Stomach smooth muscle (tissue), 2 donors: ENCODE measurements around the gene GABPA.
A peak's percentile ranks its signal among the peaks of the same experiment; 100 is the strongest.
"Not testable (repeated sequence)": the region's sequence is repeated elsewhere in the genome, so short reads cannot be mapped to it uniquely, and the experiment has no call there.

Experiments
- H3K27ac ChIP-seq: one replicate; pipeline ENCODE4 v1.7.0; 2013; ENCODE audit warnings: mild to moderate bottlenecking, low read length, inconsistent platforms
- H3K27me3 ChIP-seq, 2 donors: one replicate each; pipeline ENCODE4 v1.7.0; 2013; ENCODE audit warnings: low read length in 2 of 2; ENCODE audit not compliant: insufficient read depth in 2 of 2, control insufficient read depth in 1 of 2
- H3K36me3 ChIP-seq, 2 donors: one replicate each; pipeline ENCODE4 v1.7.0; 2013; ENCODE audit warnings: low read length in 2 of 2; ENCODE audit not compliant: control insufficient read depth in 2 of 2, insufficient read depth in 2 of 2
- H3K4me1 ChIP-seq: one replicate; pipeline ENCODE4 v1.7.0; 2013; ENCODE audit warnings: low read length; ENCODE audit not compliant: control insufficient read depth, insufficient read depth
- H3K4me3 ChIP-seq, 2 donors: one replicate each; pipeline ENCODE4 v1.7.0; 2013; ENCODE audit warnings: low read length in 2 of 2
- H3K9ac ChIP-seq, 2 donors: one replicate each; pipeline ENCODE4 v1.7.0; 2013; ENCODE audit warnings: low read length in 2 of 2, mild to moderate bottlenecking in 1 of 2
- H3K9me3 ChIP-seq, 2 donors: one replicate each; pipeline ENCODE4 v1.7.0; 2013; ENCODE audit warnings: low read length in 2 of 2; ENCODE audit not compliant: control insufficient read depth in 2 of 2
- donor health status: healthy.
- donor health status: Pancreatic carcinoma.

The GABPA gene

DNA sequence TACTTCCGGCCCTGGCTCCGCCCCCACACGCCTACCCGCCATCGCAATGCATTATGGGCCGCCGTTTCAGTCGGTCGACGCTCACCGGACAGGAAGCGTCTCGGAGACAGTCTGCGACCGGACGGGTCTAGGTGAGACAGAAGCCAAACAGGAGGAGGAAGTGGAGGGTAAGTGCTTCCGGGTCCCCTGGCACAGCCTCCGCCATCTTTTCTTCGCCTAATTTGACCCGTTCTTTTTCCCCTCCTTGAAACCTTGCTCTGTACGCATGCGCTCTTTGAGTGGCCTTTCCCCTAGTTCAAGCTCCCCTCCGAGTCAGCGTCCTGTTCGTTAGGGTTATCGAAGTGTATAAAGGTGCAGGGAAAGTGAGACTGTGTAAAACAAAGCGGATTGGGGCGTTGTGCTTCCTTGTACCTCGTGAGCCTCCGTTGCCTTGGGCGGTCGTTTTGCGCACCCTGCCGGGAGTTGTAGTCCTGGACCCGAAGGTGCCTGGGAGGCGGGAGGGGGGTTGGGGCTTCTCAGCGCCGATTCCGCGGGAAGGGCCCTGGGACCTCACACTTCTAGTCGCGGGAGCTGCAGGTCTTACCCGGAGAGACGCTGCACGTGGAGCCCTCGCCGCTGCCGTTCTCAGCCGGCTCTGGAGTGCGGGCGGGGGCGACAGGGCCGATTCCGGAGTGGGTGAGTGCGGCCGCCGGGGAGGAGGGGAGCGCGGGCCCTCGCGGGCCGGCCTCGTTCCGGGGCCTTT lies at the start of gene GABPA, which contains the start of gene ATP5PF:
Gene GABPA, plus strand, starts transcription at position 69 of the 742 bp plus-strand sequence. CDS start 6,627 bp downstream, outside the sequence.
Gene ATP5PF, minus strand, starts transcription at position 1 of the 742 bp plus-strand sequence. CDS start 5,110 bp downstream, outside the sequence.
- H3K27me3 ChIP-seq = no peaks in the 10 kb centered on the region

DNA sequence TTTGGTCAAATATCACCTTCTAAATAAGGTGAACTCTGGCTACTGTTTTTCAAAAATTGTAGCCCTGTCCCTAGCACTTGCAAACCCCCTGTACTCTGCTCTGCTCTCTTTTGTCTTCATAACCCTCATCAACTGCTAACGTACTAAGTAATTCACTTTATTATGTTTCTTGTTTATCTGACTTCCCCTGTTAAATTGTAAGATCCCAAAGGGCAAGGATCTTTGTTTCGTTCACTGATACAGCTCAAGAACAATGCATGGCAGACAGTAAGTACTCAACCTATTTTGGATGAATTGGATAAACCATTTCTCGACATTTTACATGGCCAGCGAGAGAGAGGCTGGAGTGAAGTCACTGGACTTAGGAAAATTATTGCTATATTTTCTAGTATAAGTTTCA lies 47.0 kb upstream of the GABPA start:
- no peaks in the 10 kb centered on the region for H3K9me3 ChIP-seq
- H3K4me1 ChIP-seq = peaks cover 3% of the 10 kb centered on the region
- H3K36me3 ChIP-seq = peaks cover 2 to 9% of the 10 kb centered on the region in 2 donors
- no peaks in the 10 kb centered on the region for H3K27me3 ChIP-seq
- no peak overlapping the region for H3K9ac ChIP-seq
- H3K27ac ChIP-seq = no peak overlapping the region
- no peak overlapping the region for H3K4me3 ChIP-seq

More for the DNA sequence above, at the start of gene GABPA, which contains the start of gene ATP5PF:
- Histone ChIP-seq H3K36me3 (peaks cover under 1 to 9% of the 10 kb centered on the region in 2 donors), H3K27ac (peak within 1 kb of the TSS; percentile 99), H3K9me3 (no peaks in the 10 kb centered on the region), H3K4me3 (peak within 1 kb of the TSS; percentile 100), H3K9ac (peak within 1 kb of the TSS; percentile 97 to 100), H3K4me1 (peaks cover 18% of the 10 kb centered on the region)

DNA sequence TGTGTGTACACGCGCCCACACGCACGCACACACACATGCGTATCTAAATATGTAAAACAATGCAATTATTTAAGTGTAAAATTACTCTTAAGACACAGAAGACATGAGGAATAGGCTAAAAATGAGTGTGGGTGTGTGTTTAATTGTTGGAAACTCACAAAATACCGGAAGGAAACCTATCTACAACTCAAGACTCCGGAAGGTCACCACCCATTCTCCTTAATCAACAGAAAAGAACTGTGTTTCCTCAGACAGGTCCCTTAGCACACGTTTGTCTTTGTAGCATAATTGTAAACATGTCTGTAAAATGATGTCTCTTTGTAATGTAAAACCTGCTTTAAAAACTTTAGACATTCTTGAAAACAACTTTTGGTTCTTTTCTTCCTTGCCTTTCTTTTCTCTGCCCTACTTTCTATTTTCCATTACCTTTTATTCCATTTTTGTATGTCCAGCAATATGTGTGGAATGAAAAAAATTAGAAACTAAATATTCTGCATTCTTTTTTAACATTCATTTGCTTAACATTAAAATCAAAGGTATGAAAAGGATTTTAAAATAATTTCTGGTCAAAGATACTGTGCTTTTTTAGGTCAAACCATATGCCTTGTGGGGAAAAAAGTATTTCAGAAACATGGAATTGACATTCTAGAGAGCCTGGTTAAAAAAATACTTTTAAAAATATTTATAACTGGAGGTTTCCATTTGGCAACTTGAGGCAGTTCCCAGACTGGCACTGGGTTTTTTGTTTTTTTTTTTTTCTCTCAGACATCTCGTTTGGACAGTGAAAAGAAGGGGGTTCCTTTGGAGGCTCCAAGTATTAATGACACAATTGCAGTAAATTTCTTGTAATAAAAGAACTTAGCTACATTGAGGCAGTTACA lies 46.3 kb upstream of the GABPA start:
- no peak overlapping the region for H3K4me3 ChIP-seq
- no peak overlapping the region for H3K9ac ChIP-seq
- H3K4me1 ChIP-seq = peaks cover 3% of the 10 kb centered on the region
- H3K27ac ChIP-seq = no peak overlapping the region
- peaks cover 2 to 9% of the 10 kb centered on the region in 2 donors for H3K36me3 ChIP-seq
- no peaks in the 10 kb centered on the region for H3K9me3 ChIP-seq
- no peaks in the 10 kb centered on the region for H3K27me3 ChIP-seq

DNA sequence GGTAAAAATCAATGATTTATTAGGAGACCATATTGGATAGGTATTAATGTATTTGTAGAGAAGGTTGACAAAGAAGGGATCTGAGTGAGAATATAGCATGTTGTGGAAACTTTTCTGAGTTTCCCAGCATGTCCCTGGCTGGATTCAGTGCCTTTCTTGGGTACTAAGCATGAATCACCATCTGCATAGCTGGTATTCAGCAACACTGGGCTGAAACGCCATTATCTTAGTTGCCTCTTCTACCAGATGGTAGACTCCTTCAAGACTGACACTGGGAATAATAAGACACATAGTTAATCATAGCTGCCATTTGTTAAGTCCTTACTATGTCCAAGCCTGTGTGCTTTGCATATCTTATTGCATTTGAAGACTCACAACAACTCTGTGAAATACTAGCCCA lies 45.5 kb upstream of the GABPA start:
- Histone ChIP-seq H3K4me1 (peaks cover 3% of the 10 kb centered on the region), H3K27ac (no peak overlapping the region), H3K27me3 (no peaks in the 10 kb centered on the region), H3K36me3 (peaks cover 2 to 11% of the 10 kb centered on the region in 2 donors), H3K4me3 (no peak overlapping the region), H3K9me3 (no peaks in the 10 kb centered on the region), H3K9ac (no peak overlapping the region)

DNA sequence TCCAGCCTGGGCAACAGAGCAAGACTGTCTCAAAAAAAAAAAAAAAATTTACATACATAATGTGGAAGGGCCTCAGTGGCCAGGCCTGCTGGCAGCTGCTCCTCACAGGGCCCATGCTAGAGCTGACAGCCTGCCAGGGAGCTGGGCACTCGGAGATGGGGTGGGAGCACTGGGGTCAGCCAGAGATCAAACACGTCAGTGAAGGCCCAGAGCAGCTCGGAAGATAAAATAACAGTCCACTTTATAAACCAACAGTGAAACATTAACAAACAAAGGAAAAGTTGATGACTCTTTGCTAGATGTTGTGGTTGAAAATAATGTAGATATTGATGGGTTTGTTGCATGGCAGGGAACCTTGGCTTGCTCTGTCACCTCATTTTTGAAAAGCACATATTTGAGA lies 42.8 kb upstream of the GABPA start:
- Histone ChIP-seq H3K27ac (no peak overlapping the region), H3K9ac (no peak overlapping the region), H3K27me3 (no peaks in the 10 kb centered on the region), H3K9me3 (no peaks in the 10 kb centered on the region), H3K4me3 (no peak overlapping the region), H3K36me3 (peaks cover 3 to 8% of the 10 kb centered on the region in 2 donors), H3K4me1 (peaks cover 3% of the 10 kb centered on the region)

DNA sequence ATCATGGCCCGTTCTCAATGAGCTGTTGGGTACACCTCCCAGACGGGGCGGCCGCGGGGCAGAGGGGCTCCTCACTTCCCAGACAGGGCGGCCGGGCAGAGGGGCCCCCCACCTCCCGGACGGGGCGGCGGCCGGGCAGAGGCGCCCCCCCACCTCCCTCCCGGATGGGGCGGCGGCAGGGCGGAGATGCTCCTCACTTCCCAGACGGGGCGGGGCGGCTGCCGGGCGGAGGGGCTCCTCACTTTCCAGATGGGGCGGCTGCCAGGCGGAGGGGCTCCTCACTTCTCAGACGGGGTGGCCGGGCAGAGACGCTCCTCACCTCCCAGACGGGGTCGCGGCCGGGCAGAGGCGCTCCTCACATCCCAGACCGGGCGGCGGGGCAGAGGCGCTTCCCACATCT lies 39.3 kb upstream of the GABPA start:
- not testable (repeated sequence) for H3K9me3 ChIP-seq, H3K4me3 ChIP-seq, H3K4me1 ChIP-seq, H3K9ac ChIP-seq, H3K27ac ChIP-seq, H3K27me3 ChIP-seq
- H3K36me3 ChIP-seq = peaks cover 9 to 16% of the 10 kb centered on the region in 2 donors

DNA sequence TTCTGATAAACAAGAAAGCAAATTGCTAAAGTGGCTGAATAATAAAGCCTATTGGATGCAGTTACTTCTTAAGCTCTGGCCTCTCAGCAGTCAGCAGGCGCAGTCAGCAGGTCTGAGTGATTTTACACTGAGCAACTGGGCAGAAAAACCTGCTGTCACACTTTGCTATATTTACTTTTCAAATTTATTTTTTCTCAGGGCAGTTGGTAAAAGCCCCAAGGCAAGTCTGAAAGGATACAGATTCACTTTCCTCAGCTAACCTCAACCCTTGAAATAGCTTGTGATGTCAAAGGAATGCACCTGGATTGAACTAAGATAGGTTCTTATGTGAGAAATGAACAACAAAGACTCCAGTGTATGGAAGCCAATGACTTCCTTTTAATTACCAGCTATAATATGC lies 34.0 kb upstream of the GABPA start:
- no peak overlapping the region for H3K9ac ChIP-seq
- H3K4me3 ChIP-seq = no peak overlapping the region
- H3K27me3 ChIP-seq = no peaks in the 10 kb centered on the region
- H3K36me3 ChIP-seq = peaks cover 10 to 13% of the 10 kb centered on the region in 2 donors
- no peaks in the 10 kb centered on the region for H3K4me1 ChIP-seq
- no peaks in the 10 kb centered on the region for H3K9me3 ChIP-seq
- H3K27ac ChIP-seq = no peak overlapping the region

DNA sequence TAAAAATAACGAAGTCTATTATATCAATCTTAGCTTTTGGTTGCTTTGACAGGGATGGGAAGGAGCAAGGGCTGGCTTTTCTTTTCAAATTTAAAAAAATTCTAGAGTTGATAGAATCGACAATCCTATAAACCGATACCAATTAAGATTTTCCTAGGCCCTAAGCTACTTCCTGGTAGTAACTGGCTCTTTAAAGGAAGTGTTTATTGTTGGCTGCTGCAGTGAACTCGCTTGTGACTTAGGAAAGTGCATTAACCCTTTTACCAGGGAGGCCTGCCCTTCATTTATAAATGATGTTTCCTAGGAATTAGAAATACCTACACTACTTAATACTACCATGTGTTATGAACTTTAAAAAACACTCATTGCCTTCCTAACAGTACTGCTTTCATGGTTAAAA lies 33.2 kb upstream of the GABPA start:
- Histone ChIP-seq H3K4me3 (no peak overlapping the region), H3K4me1 (no peaks in the 10 kb centered on the region), H3K9me3 (no peaks in the 10 kb centered on the region), H3K36me3 (peaks cover 10 to 13% of the 10 kb centered on the region in 2 donors), H3K9ac (no peak overlapping the region), H3K27ac (no peak overlapping the region), H3K27me3 (no peaks in the 10 kb centered on the region)

DNA sequence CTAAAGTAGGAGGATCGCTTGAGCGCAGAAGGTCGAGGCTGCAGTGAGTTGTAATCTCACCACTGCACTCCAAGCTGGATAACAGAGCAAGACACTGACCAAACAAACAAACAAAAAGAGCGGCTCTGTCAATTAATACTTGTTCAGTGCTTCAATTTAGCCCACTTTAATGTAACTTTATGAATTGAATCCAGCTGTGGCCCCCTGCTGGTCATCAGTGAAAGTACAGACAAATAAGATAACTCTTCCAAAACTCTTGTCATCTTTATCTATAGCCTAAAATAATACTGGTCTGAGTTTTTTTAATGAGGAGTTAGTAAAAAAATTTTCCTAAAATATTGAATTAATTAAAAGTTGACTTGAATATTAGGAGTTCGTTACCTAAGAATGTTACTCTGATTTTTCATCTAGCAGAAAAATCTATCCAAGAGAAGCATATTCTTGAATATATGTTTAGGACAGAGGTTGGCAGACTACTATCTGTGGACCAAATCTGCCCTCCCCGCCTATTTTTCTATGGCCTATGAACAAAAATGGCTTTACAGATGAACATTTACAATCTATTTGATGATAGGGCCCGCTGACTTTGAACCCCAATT lies 26.2 kb upstream of the GABPA start:
- Histone ChIP-seq H3K9ac (no peak overlapping the region), H3K9me3 (no peaks in the 10 kb centered on the region), H3K27me3 (no peaks in the 10 kb centered on the region), H3K27ac (no peak overlapping the region), H3K36me3 (peaks cover 8% of the 10 kb centered on the region in 2 donors), H3K4me1 (no peaks in the 10 kb centered on the region), H3K4me3 (no peak overlapping the region)

DNA sequence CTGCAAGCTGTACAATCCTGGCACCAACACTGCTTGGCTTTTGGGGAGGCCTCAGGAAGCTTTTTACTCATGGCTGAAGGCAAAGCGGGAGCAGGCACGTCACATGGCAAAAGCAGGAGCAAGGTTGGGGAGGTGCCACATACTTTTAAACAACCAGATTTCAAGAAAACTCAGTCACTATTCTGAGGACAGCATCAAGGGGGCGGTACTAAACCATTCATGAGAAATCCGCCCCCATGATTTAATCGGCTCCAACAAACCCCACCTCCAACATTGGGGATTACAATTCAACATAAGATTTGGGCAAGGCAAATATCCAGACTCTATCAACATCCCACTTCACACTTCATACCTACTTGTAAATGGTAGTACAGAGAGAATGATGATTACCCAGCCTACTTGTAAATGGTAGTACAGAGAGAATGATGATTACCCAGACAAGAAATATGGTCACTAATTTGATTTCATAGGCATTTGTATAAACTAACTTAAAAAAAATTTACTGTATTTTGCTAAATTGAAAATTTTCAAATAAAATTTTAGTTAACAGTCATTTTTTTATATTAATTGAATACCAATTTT lies 25.0 kb upstream of the GABPA start:
- Histone ChIP-seq H3K9me3 (no peaks in the 10 kb centered on the region), H3K4me1 (no peaks in the 10 kb centered on the region), H3K27me3 (no peaks in the 10 kb centered on the region), H3K36me3 (peaks cover 6 to 11% of the 10 kb centered on the region in 2 donors), H3K4me3 (no peak overlapping the region), H3K9ac (no peak overlapping the region), H3K27ac (no peak overlapping the region)
